Omental fat pad (tissue), 4 donors: ENCODE data around the gene PRKCI. TPM values are rescaled to one million over a fixed set of nuclear protein-coding genes. Genes with fewer than 3 reads are reported as not detected.
"Not testable (repeated sequence)": the region's sequence is repeated elsewhere in the genome, so short reads cannot be mapped to it uniquely, and the experiment has no call there.

ENCODE experiments used
- ATAC-seq: fragments of 150-250 bp; one replicate; pipeline ENCODE4 v1.9.1; 2016; ENCODE audit warnings: mild to moderate bottlenecking, moderate library complexity; ENCODE audit not compliant: low FRiP score
- DNase-seq: peaks from one replicate; pipeline ENCODE4 v3.0.0-alpha.2; 2019; ENCODE audit warnings: low spot score
- CTCF ChIP-seq, 3 donors: fragments of 450-650 bp; IDR thresholded peaks; one replicate each; pipeline ENCODE4 v1.5.1; 2016 to 2017; ENCODE audit warnings: antibody characterized with exemption in 3 of 3, mild to moderate bottlenecking in 3 of 3, moderate library complexity in 2 of 3
- total RNA-seq, 4 donors: library from RNA; depleted of rRNA; stranded (reverse); fragments of >200 nt; gene quantifications; one replicate each; pipeline ENCODE4 v1.1.0, GENCODE V29; 2016

The PRKCI gene
- total RNA-seq, 4 donors from 2014 or later = 21.3 to 38.6 (median 32.7) TPM

GRCh38 chr3:170327040-170327808, 105.0 kb downstream of the PRKCI start:
- TF ChIP-seq CTCF (IDR thresholded peaks at IDR 0.05) = no peak
- no peak for ATAC-seq
- no peak for DNase-seq

- DNase-seq, ATAC-seq: not testable (repeated sequence)
Measured at GRCh38 chr3:170327868-170328548, 105.8 kb downstream of the PRKCI start.

- ATAC-seq (no peak), DNase-seq (no peak)
- no peak for TF ChIP-seq CTCF (IDR thresholded peaks at IDR 0.05)
Measured at GRCh38 chr3:170330366-170330765, 108.1 kb downstream of the PRKCI start.

GRCh38 chr3:170331143-170331542, 108.9 kb downstream of the PRKCI start:
- TF ChIP-seq CTCF (IDR thresholded peaks at IDR 0.05) = no peak
- ATAC-seq (no peak), DNase-seq (no peak)

- ATAC-seq = no peak
- TF ChIP-seq CTCF (IDR thresholded peaks at IDR 0.05) = no peak
- DNase-seq = no peak
Measured at GRCh38 chr3:170337420-170337819, 115.2 kb downstream of the PRKCI start.

GRCh38 chr3:170338690-170339340, 116.6 kb downstream of the PRKCI start:
- TF ChIP-seq CTCF (IDR thresholded peaks at IDR 0.05) = no peak
- DNase-seq (no peak), ATAC-seq (no peak)

- ATAC-seq = not testable (repeated sequence)
Measured at GRCh38 chr3:170342273-170342672, 120.0 kb downstream of the PRKCI start.

GRCh38 chr3:170343859-170344258, 121.6 kb downstream of the PRKCI start:
- DNase-seq, ATAC-seq: not testable (repeated sequence)

More at GRCh38 chr3:170342273-170342672, 120.0 kb downstream of the PRKCI start:
- DNase-seq = not testable (repeated sequence)
